ENCODE data around the gene ELF1. TPM values are rescaled to one million over a fixed set of nuclear protein-coding genes. Genes with fewer than 3 reads are reported as not detected.

Gene ELF1
- total RNA-seq, 4 donors from 2014 or later: 61.5 to 96.1 (median 74.1) TPM

GRCh38 chr13:40999416-40999815, 19.7 kb downstream of the ELF1 start:
- Histone ChIP-seq H3K27me3 (no peaks in the 10 kb centered on the region), H3K27ac (no peak overlapping the region), H3K9me3 (no peaks in the 10 kb centered on the region), H3K36me3 (no peaks in the 10 kb centered on the region), H3K4me3 (no peak overlapping the region), H3K4me1 (no peaks in the 10 kb centered on the region)
- TF ChIP-seq CTCF (IDR thresholded peaks at IDR 0.05) (no peak), POLR2A (IDR thresholded peaks at IDR 0.05) (no peak)
- DNase-seq: no peak
- intact Hi-C loops (cut with DNase I; ENCODE audit: low total_unique reads): no loop called here

- Histone ChIP-seq H3K9me3 (no peaks in the 10 kb centered on the region), H3K36me3 (no peaks in the 10 kb centered on the region), H3K4me1 (no peaks in the 10 kb centered on the region), H3K27ac (no peak overlapping the region), H3K4me3 (no peak overlapping the region), H3K27me3 (no peaks in the 10 kb centered on the region)
- intact Hi-C loops (cut with DNase I; ENCODE audit: low total_unique reads): no loop called here
- no peak for TF ChIP-seq CTCF (IDR thresholded peaks at IDR 0.05)
- no peak for DNase-seq
Measured at GRCh38 chr13:40996426-40997092, 22.6 kb downstream of the ELF1 start.

- intact Hi-C loops (cut with DNase I; ENCODE audit: low total_unique reads): no loop called here
- DNase-seq: no peak
Measured at GRCh38 chr13:40995997-40996396, 23.1 kb downstream of the ELF1 start.

GRCh38 chr13:40994581-40995230, 24.4 kb downstream of the ELF1 start:
- no peak overlapping the region for H3K4me3 ChIP-seq
- intact Hi-C loops (cut with DNase I; ENCODE audit: low total_unique reads): no loop called here
- H3K4me1 ChIP-seq: peaks cover 0 to under 1% of the 10 kb centered on the region in 2 donors
- H3K36me3 ChIP-seq: no peaks in the 10 kb centered on the region
- no peaks in the 10 kb centered on the region for H3K9me3 ChIP-seq
- no peaks in the 10 kb centered on the region for H3K27me3 ChIP-seq
- DNase-seq: no peak
- no peak for TF ChIP-seq CTCF (IDR thresholded peaks at IDR 0.05)
- TF ChIP-seq POLR2A (IDR thresholded peaks at IDR 0.05): no peak
- H3K27ac ChIP-seq: no peak overlapping the region

More at GRCh38 chr13:40995997-40996396, 23.1 kb downstream of the ELF1 start:
- H3K4me1 ChIP-seq: no peaks in the 10 kb centered on the region
- H3K9me3 ChIP-seq: no peaks in the 10 kb centered on the region
- no peak for TF ChIP-seq POLR2A (IDR thresholded peaks at IDR 0.05)
- TF ChIP-seq CTCF (IDR thresholded peaks at IDR 0.05): no peak
- H3K27me3 ChIP-seq: no peaks in the 10 kb centered on the region
- no peak overlapping the region for H3K4me3 ChIP-seq
- no peak overlapping the region for H3K27ac ChIP-seq
- no peaks in the 10 kb centered on the region for H3K36me3 ChIP-seq

- Histone ChIP-seq H3K36me3 (no peaks in the 10 kb centered on the region), H3K9me3 (no peaks in the 10 kb centered on the region), H3K27ac (no peak overlapping the region), H3K27me3 (no peaks in the 10 kb centered on the region), H3K4me3 (no peak overlapping the region), H3K4me1 (peaks cover 0 to 4% of the 10 kb centered on the region in 2 donors)
- DNase-seq: no peak
- no peak for TF ChIP-seq POLR2A (IDR thresholded peaks at IDR 0.05)
- no peak for TF ChIP-seq CTCF (IDR thresholded peaks at IDR 0.05)
- intact Hi-C loops (cut with DNase I; ENCODE audit: low total_unique reads): no loop called here
Measured at GRCh38 chr13:40993987-40994386, 25.1 kb downstream of the ELF1 start.

Measured in uterus (tissue), 4 donors.